ENCODE measurements around the gene KRTAP10-12.

KRTAP10-12 gene

GRCh38 chr21:44692798-44693512 is 4.0 kb upstream of the KRTAP10-12 start:
- peaks cover 27% of the 10 kb centered on the region for H3K9me3 ChIP-seq (ENCODE audit: control insufficient read depth, low read length)

DNA sequence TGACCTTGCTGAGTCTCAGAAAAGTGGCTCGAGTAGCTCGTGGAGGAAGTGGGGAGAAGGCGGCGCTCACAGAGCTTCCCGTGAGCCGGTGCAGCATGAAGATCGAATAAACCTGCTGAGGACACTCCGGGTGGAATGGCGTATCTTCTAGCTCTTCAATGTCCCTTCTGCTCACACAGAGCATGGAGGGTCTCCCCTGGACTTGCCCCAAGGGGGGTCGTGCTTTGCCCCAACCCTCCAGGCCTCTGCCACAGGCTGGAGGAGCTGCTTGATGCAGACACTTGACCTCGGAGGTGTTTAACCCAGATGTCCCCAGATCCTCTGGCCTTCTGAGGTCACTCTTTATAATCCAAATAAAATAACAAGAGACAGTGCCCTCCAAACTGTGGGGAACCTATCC is 2.2 kb upstream of the KRTAP10-12 start:
- H3K9ac ChIP-seq (ENCODE audit: low read length) = no peak overlapping the region
- peaks cover 23% of the 10 kb centered on the region for H3K27me3 ChIP-seq (replicated peaks; ENCODE audit: control insufficient read depth, insufficient read depth, low read length)
- no peak for DNase-seq (ENCODE audit: low read depth)
- peaks cover 27% of the 10 kb centered on the region for H3K9me3 ChIP-seq (ENCODE audit: control insufficient read depth, low read length)
- no peak overlapping the region for H3K4me3 ChIP-seq (ENCODE audit: low read length)
- no peaks in the 10 kb centered on the region for H3K4me1 ChIP-seq (ENCODE audit: control insufficient read depth, insufficient read depth, low read length)
- no peaks in the 10 kb centered on the region for H3K36me3 ChIP-seq (ENCODE audit: control insufficient read depth, insufficient read depth, low read length, severe bottlenecking)

More at GRCh38 chr21:44692798-44693512, 4.0 kb upstream of the KRTAP10-12 start:
- no peaks in the 10 kb centered on the region for H3K4me1 ChIP-seq (ENCODE audit: control insufficient read depth, insufficient read depth, low read length)
- H3K9ac ChIP-seq (ENCODE audit: low read length) = no peak overlapping the region
- DNase-seq (ENCODE audit: low read depth) = no peak
- H3K4me3 ChIP-seq (ENCODE audit: low read length) = no peak overlapping the region
- no peaks in the 10 kb centered on the region for H3K36me3 ChIP-seq (ENCODE audit: control insufficient read depth, insufficient read depth, low read length, severe bottlenecking)
- peaks cover 23% of the 10 kb centered on the region for H3K27me3 ChIP-seq (replicated peaks; ENCODE audit: control insufficient read depth, insufficient read depth, low read length)

- no peaks in the 10 kb centered on the region for H3K4me1 ChIP-seq (ENCODE audit: control insufficient read depth, insufficient read depth, low read length)
- H3K4me3 ChIP-seq (ENCODE audit: low read length) = no peak overlapping the region
- DNase-seq (ENCODE audit: low read depth) = no peak
- H3K27me3 ChIP-seq (replicated peaks; ENCODE audit: control insufficient read depth, insufficient read depth, low read length) = peaks cover 27% of the 10 kb centered on the region
- H3K9me3 ChIP-seq (ENCODE audit: control insufficient read depth, low read length) = peaks cover 27% of the 10 kb centered on the region
- H3K36me3 ChIP-seq (ENCODE audit: control insufficient read depth, insufficient read depth, low read length, severe bottlenecking) = no peaks in the 10 kb centered on the region
- no peak overlapping the region for H3K9ac ChIP-seq (ENCODE audit: low read length)
Measured at GRCh38 chr21:44695184-44695583, 1.8 kb upstream of the KRTAP10-12 start.

DNA sequence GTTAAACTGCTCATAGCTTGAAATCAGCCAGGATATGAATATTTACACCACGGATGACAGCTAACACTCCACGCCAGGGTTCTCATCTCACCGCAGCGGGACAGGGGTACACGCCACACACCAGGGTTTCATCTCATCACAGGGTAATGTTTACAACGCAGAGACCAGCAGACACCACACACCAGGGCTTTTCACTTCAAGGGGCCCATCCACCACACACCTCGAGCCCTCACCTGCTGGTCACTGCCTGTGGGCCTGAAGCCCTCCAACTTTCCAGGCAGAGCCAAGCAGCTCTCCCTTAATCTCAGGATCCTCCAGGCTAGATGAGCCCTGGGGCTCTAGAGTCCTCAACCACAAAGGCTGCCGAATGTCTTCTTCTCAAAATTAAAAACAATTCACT is 1.3 kb upstream of the KRTAP10-12 start:
- H3K4me1 ChIP-seq (ENCODE audit: control insufficient read depth, insufficient read depth, low read length) = no peaks in the 10 kb centered on the region
- no peak for DNase-seq (ENCODE audit: low read depth)
- H3K9ac ChIP-seq (ENCODE audit: low read length) = no peak overlapping the region
- H3K4me3 ChIP-seq (ENCODE audit: low read length) = no peak overlapping the region
- H3K9me3 ChIP-seq (ENCODE audit: control insufficient read depth, low read length) = peaks cover 27% of the 10 kb centered on the region
- H3K27me3 ChIP-seq (replicated peaks; ENCODE audit: control insufficient read depth, insufficient read depth, low read length) = peaks cover 32% of the 10 kb centered on the region
- H3K36me3 ChIP-seq (ENCODE audit: control insufficient read depth, insufficient read depth, low read length, severe bottlenecking) = no peaks in the 10 kb centered on the region

DNA sequence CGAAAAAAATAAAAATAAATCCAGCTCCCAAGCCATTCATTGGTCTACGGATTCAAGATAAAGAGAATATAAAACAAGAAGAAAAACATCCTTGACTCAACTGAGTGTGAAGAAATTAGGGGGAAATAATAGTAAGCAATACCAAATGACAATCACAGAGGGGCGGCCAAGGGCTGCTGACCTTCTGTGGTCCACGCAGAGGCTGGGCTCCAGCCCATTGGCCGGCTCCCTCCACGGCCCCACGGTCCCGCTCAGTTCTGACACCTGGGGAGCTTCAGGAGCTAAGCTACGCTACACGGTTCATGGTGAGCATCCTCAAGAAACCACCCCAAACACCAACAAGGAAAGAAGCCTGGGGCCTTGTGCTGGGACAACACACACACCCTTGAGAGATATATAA is 400 bp upstream of the KRTAP10-12 start:
- no peak overlapping the region for H3K4me3 ChIP-seq (ENCODE audit: low read length)
- no peaks in the 10 kb centered on the region for H3K36me3 ChIP-seq (ENCODE audit: control insufficient read depth, insufficient read depth, low read length, severe bottlenecking)
- no peak for DNase-seq (ENCODE audit: low read depth)
- H3K27me3 ChIP-seq (replicated peaks; ENCODE audit: control insufficient read depth, insufficient read depth, low read length) = peaks cover 38% of the 10 kb centered on the region
- H3K9ac ChIP-seq (ENCODE audit: low read length) = no peak overlapping the region
- peaks cover 27% of the 10 kb centered on the region for H3K9me3 ChIP-seq (ENCODE audit: control insufficient read depth, low read length)
- H3K4me1 ChIP-seq (ENCODE audit: control insufficient read depth, insufficient read depth, low read length) = no peaks in the 10 kb centered on the region

DNA sequence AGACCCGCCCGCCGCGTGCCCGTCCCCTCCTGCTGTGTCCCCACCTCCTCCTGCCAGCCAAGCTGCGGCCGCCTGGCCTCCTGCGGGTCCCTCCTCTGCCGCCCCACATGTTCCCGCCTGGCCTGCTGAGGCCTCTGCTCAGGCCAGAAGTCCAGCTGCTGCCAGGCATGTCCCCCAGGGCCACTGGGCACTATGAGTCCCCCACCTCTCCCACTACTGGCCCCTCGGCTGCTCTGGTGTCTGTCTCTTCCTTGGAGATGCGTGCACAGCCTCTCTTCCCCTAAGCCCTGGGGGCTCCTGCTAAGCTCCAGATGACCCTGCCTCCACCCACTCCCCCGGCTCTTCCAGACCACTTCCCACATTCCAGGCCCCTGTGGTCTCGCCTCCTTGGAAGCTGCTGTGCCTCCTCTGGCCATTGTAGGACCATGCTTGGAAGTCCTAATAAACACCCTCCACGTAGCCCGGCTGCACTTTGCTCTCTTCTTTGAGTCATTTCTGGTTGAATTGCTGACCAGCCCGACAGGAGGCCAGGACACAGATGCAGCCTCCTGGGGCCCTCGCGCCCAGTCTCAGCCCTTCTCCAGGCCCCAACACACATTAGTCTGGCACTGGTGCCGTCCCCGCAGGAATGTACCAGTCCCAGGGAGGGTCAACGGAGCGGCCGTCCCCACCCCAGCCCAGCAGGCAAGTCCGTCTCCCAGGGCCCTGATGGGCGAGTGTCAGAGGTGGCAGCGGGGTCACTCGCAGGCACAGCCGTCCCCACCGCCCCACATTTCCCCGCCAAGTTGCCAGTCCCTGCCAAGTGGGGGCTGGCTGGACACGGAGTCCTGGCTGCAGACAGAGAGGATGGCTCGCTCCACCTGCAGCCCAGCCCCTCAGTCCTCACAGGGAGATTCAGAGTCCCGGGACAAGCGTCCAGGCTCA is 1.1 kb downstream of the KRTAP10-12 start:
- H3K36me3 ChIP-seq (ENCODE audit: control insufficient read depth, insufficient read depth, low read length, severe bottlenecking) = no peaks in the 10 kb centered on the region
- no peak overlapping the region for H3K9ac ChIP-seq (ENCODE audit: low read length)
- H3K9me3 ChIP-seq (ENCODE audit: control insufficient read depth, low read length) = peaks cover 14% of the 10 kb centered on the region
- H3K27me3 ChIP-seq (replicated peaks; ENCODE audit: control insufficient read depth, insufficient read depth, low read length) = peaks cover 50% of the 10 kb centered on the region
- H3K4me3 ChIP-seq (ENCODE audit: low read length) = no peak overlapping the region
- H3K4me1 ChIP-seq (ENCODE audit: control insufficient read depth, insufficient read depth, low read length) = no peaks in the 10 kb centered on the region
- DNase-seq (ENCODE audit: low read depth) = no peak

GRCh38 chr21:44699502-44700001 is 2.6 kb downstream of the KRTAP10-12 start:
- no peak for DNase-seq (ENCODE audit: low read depth)
- Histone ChIP-seq H3K4me3 (ENCODE audit: low read length) (no peak overlapping the region), H3K36me3 (ENCODE audit: control insufficient read depth, insufficient read depth, low read length, severe bottlenecking) (no peaks in the 10 kb centered on the region), H3K4me1 (ENCODE audit: control insufficient read depth, insufficient read depth, low read length) (no peaks in the 10 kb centered on the region), H3K27me3 (replicated peaks; ENCODE audit: control insufficient read depth, insufficient read depth, low read length) (peaks cover 65% of the 10 kb centered on the region), H3K9me3 (ENCODE audit: control insufficient read depth, low read length) (peaks cover 2% of the 10 kb centered on the region), H3K9ac (ENCODE audit: low read length) (no peak overlapping the region)

GRCh38 chr21:44700101-44701022 is 3.4 kb downstream of the KRTAP10-12 start:
- no peak for DNase-seq (ENCODE audit: low read depth)
- H3K4me1 ChIP-seq (ENCODE audit: control insufficient read depth, insufficient read depth, low read length) = no peaks in the 10 kb centered on the region
- peaks cover 67% of the 10 kb centered on the region for H3K27me3 ChIP-seq (replicated peaks; ENCODE audit: control insufficient read depth, insufficient read depth, low read length)
- H3K9me3 ChIP-seq (ENCODE audit: control insufficient read depth, low read length) = peaks cover 2% of the 10 kb centered on the region
- H3K9ac ChIP-seq (ENCODE audit: low read length) = no peak overlapping the region
- H3K36me3 ChIP-seq (ENCODE audit: control insufficient read depth, insufficient read depth, low read length, severe bottlenecking) = no peaks in the 10 kb centered on the region
- H3K4me3 ChIP-seq (ENCODE audit: low read length) = no peak overlapping the region

DNA sequence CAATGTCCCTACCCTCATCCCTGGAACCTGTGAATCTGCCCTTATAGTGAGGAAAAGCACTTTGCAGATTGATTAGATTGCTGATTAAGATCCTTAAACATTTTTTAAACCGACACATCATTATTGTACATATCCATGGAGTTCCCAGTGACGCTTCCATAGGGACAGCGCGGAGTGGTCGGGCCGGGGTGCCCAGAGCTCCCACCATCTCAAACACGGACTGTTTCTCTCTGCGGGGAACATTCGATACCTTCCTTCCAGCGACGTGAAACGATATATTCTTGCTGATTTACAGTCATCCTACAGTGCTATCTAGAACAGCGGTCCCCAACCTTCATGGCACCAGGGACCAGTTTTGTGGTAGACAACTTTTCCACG is 4.0 kb downstream of the KRTAP10-12 start:
- Histone ChIP-seq H3K4me1 (ENCODE audit: control insufficient read depth, insufficient read depth, low read length) (no peaks in the 10 kb centered on the region), H3K27me3 (replicated peaks; ENCODE audit: control insufficient read depth, insufficient read depth, low read length) (peaks cover 64% of the 10 kb centered on the region), H3K36me3 (ENCODE audit: control insufficient read depth, insufficient read depth, low read length, severe bottlenecking) (no peaks in the 10 kb centered on the region), H3K4me3 (ENCODE audit: low read length) (no peak overlapping the region), H3K9ac (ENCODE audit: low read length) (no peak overlapping the region), H3K9me3 (ENCODE audit: control insufficient read depth, low read length) (peaks cover 2% of the 10 kb centered on the region)
- DNase-seq (ENCODE audit: low read depth) = no peak

DNA sequence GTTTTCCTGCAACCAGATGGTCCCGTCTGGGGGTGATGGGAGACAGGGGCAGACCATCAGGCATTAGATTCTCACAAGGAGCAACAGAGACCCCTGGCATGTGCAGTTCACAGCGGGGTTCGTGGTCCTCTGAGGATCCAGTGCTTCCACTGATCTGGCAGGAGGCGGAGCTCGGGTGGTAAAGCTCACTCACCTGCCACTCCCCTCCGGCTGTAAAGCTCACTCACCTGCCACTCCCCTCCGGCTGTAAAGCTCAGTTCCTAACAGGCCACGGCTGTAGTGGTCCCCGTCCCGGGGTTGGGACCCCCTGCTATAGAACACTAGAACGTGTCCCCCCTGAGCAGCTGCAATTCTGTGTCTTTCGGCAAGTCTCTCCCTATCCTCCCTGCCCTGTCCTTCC is 4.6 kb downstream of the KRTAP10-12 start:
- no peak overlapping the region for H3K4me3 ChIP-seq (ENCODE audit: low read length)
- H3K36me3 ChIP-seq (ENCODE audit: control insufficient read depth, insufficient read depth, low read length, severe bottlenecking) = no peaks in the 10 kb centered on the region
- H3K4me1 ChIP-seq (ENCODE audit: control insufficient read depth, insufficient read depth, low read length) = no peaks in the 10 kb centered on the region
- H3K27me3 ChIP-seq (replicated peaks; ENCODE audit: control insufficient read depth, insufficient read depth, low read length) = peaks cover 64% of the 10 kb centered on the region
- no peak overlapping the region for H3K9ac ChIP-seq (ENCODE audit: low read length)
- DNase-seq (ENCODE audit: low read depth) = no peak
- no peaks in the 10 kb centered on the region for H3K9me3 ChIP-seq (ENCODE audit: control insufficient read depth, low read length)
